ENCODE results near the gene JDP2.

GRCh38 chr14:75417674-75418073 is 10.1 kb upstream of the JDP2 start:
- TF ChIP-seq EP300 (IDR thresholded peaks at IDR 0.05; ENCODE audit: borderline replicate concordance in 1 of 2, low read depth in 1 of 2, low read length in 1 of 2) (no peak), POLR2AphosphoS5 (IDR thresholded peaks at IDR 0.05; ENCODE audit: low read depth, low read length) (no peak), REST (IDR thresholded peaks at IDR 0.05; ENCODE audit: low read depth, low read length) (no peak), RFX5 (IDR thresholded peaks at IDR 0.05; ENCODE audit: low read length) (no peak), MAX (IDR thresholded peaks at IDR 0.05; ENCODE audit: low read depth) (no peak), NFIC (IDR thresholded peaks at IDR 0.05; ENCODE audit: borderline replicate concordance) (no peak), TEAD4 (IDR thresholded peaks at IDR 0.05; ENCODE audit: borderline replicate concordance, insufficient read depth) (no peak), ZBTB33 (IDR thresholded peaks at IDR 0.05; ENCODE audit: borderline replicate concordance, low read depth) (no peak), CTCF (IDR thresholded peaks at IDR 0.05) (no peak), SMC3 (IDR thresholded peaks at IDR 0.05; ENCODE audit: low read depth, low read length) (no peak)

All from SK-N-SH (cell line).